GM20000 (cell line): ENCODE results near the gene CFAP46.

Source experiments
- DNase-seq: peaks from one replicate; pipeline ENCODE4 v3.0.0; 2012; ENCODE audit warnings: low spot score
- TF ChIP-seq, protein P1 (sequence below): IDR thresholded peaks from 2 replicates; pipeline ENCODE4 v1.5.1; 2012; ENCODE audit warnings: mild to moderate bottlenecking, control low read depth; ENCODE audit errors: extremely low read depth, missing control alignments

The CFAP46 gene

DNA sequence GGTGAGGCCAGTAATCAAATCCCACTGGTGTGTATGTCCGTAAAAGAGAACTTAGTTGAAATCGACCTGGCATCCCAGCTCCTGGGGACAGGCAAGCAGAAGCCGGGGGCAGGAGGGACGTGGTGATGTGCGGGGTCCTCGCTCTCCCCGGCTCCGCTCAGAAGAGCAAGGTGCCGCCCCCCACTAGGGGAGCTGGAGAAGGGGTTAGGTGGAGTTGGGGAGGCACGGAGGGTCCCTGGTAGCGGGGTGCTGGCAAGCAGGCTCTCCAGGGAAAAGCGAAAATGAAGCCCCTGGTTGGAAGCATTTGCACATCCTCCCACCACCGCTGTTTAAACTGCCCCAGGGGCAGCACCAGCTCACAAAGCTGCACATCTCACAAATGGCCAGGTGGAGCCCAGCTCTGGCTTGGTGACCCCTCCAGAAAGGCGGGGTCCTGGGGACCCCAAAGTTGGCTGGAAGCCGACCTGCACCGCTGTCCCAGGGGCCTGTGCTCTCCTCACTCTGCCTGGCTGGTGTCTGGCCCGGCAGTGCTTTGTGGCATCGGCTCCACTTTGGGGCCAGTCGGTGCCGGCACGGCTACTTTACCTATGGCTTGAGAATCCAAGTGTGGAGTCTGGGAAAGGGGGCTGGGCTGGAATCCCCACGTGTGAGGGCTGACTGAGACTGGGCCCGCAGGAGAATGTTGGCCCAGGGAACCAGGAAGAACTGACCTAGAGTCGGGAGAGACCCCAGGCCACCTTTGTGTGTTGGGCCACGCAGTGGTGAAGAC lies 2.9 kb upstream of the CFAP46 start:
- no peak for DNase-seq
- TF ChIP-seq, protein P1, sequence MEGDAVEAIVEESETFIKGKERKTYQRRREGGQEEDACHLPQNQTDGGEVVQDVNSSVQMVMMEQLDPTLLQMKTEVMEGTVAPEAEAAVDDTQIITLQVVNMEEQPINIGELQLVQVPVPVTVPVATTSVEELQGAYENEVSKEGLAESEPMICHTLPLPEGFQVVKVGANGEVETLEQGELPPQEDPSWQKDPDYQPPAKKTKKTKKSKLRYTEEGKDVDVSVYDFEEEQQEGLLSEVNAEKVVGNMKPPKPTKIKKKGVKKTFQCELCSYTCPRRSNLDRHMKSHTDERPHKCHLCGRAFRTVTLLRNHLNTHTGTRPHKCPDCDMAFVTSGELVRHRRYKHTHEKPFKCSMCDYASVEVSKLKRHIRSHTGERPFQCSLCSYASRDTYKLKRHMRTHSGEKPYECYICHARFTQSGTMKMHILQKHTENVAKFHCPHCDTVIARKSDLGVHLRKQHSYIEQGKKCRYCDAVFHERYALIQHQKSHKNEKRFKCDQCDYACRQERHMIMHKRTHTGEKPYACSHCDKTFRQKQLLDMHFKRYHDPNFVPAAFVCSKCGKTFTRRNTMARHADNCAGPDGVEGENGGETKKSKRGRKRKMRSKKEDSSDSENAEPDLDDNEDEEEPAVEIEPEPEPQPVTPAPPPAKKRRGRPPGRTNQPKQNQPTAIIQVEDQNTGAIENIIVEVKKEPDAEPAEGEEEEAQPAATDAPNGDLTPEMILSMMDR = no peak

DNA sequence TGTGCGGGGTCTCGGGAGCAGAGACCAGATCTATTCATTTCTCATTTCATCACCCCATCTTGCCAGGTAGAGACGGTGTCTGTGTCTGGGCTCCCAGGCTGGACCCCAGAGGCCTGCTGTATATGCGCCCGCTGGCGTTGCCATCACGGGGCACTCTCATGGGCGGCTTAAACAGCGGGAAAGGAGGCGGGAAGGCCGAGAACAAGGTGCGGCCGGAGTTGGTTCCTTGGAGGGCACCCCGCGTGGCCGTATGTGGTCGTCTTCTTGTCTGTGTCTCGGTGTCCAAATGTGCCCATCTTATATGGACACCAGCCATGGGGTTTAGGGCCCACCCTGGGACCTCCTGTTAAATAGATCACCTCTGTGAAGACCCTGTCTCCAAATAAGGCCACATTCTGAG lies 2.1 kb upstream of the CFAP46 start:
- DNase-seq = no peak
- TF ChIP-seq, protein P1 = no peak

DNA sequence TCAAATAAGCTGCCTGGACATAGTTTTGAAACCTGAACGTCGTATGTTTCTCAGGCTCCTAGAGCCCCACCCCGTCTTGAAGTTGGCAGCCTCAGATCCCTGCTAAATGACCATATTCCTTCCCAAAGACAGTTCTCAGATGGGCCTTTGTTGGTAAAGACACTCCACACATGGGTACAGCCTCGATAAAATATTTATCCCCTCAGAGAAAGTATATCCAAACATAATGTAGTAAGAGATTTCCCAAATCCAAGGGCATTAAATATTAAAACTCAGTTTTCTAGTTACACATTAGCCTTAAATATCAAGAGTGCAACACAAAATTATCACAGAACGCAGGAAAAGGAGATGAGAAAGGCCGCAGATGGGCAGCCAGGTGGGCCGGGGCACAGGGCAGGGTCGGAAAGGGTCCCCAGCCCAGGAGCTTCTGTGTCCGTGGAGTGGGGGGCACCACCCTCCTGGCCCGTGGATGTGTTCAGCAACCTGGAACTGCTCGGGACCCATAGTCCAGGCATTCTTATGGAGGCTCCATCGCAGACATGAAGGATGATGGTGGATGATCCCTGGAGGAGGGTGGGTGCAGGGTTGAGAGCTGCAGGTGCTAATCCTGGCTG lies 1.5 kb upstream of the CFAP46 start:
- DNase-seq = no peak
- TF ChIP-seq, protein P1 = no peak

DNA sequence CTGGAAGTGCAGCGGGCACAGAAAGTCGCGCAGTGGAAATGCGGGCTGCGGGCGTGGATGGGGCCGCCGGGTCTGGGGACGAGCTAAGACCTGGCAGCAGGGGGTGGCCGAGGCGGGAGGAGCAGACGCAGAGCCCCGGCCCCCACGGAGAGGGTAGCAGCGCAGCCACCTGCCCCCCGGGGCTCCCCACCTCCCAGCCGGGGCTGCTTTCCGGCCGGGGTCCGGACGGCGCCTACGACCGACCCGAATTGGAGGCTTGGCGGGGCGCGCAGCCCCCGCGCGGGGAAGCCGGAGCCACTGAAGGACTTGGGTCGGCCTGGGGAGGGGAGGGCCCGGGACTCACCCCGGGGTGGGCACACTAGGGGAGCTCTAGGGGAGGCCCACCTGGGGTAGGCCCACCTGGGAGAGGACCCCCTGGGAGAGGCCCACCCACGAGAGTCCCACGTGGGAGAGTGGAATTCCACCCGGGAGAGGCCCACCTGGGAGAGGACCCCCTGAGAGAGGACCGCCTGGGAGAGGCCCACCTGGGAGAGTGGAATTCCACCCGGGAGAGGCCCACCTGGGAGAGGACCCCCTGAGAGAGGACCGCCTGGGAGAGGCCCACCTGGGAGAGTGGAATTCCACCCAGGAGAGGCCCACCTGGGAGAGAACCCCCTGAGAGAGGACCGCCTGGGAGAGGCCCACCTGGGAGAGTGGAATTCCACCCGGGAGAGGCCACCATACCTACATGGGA lies 854 bp upstream of the CFAP46 start:
- TF ChIP-seq, protein P1 = no peak
- DNase-seq = no peak

DNA sequence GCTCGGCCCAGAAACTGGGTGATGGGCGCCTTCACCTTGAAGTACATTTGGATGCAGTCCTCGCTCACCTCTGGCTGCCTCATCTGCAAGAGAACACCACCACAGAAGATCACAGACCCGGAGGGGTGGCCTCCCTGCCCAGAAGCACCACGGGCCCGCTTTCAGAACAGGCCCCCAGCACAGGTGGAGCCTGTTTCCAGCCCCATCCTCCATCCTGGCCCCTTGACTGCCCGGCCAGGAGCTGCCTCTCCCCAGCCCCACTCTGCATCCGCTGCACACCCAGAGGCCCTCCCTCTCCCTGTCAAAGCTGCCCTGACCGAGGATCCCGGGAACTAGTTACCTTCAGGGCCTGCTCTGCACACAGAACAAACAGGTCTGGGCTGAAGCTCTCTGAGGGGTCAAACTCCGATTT lies 724 bp downstream of the CFAP46 start:
- no peak for DNase-seq
- TF ChIP-seq, protein P1 = no peak

DNA sequence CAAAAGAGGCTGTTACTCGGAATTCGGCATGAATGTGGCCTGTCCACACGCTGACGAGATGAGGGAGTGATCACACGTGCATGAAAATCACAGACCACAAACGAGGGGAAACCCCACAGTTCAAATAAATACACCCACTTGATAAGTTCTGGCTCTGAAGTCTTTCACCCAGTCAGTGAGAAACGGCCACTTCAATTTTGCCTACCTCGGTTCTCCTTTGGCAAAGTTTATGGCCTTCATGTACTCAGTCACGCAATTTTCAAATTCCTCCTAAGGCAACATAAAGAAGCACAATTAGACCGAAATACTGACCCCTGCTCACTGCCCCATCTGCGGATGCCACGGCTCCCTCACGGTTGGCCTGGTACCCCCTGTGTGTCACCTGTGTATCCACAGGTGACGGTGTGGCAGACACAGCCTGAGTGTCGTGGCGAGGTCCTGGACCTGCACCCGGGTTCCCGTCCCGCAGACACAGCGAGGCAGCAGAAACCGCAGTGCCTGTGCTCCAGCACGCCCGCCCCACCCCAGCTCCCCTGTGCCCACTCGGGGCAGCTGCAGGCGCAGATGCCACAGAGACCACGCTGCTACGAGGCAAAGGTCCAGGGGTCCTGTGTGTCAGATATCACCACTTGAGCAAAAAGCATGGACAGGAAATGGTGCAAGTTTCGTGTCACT lies 1.4 kb downstream of the CFAP46 start:
- DNase-seq = no peak
- TF ChIP-seq, protein P1 = no peak
